Lower lobe of right lung (tissue), 2 donors: Measurements from ENCODE around the gene CDH22. TPM values are rescaled to one million over a fixed set of nuclear protein-coding genes. Genes with fewer than 3 reads are reported as not detected.

Experiments used
- ATAC-seq, 2 donors: fragments of 200-7000 bp; cut with Tn5 transposase; one replicate each; pipeline ENCODE4 v1.9.1; 2020 to 2022; ENCODE audit warnings: mild to moderate bottlenecking in 2 of 2, moderate library complexity in 2 of 2
- DNase-seq: peaks from one replicate; pipeline ENCODE4 v3.0.0-alpha.2; 2020
- H3K27ac ChIP-seq: fragments of 200-600 bp; one replicate; pipeline ENCODE4 v1.8.0; 2022
- H3K27me3 ChIP-seq: fragments of 200-600 bp; one replicate; pipeline ENCODE4 v1.8.0; 2022; ENCODE audit warnings: low read depth
- H3K36me3 ChIP-seq: fragments of 200-600 bp; one replicate; pipeline ENCODE4 v1.8.0; 2022; ENCODE audit warnings: mild to moderate bottlenecking
- H3K4me1 ChIP-seq: fragments of 200-600 bp; one replicate; pipeline ENCODE4 v1.8.0; 2022
- H3K4me3 ChIP-seq: fragments of 200-600 bp; one replicate; pipeline ENCODE4 v1.8.0; 2022; ENCODE audit warnings: mild to moderate bottlenecking
- H3K9me3 ChIP-seq: fragments of 200-600 bp; one replicate; pipeline ENCODE4 v1.8.0; 2022
- CTCF ChIP-seq: fragments of 200-600 bp; IDR thresholded peaks from one replicate; pipeline ENCODE4 v1.8.0; 2022; ENCODE audit warnings: antibody characterized with exemption, mild to moderate bottlenecking
- intact Hi-C: fragments of 100-400 bp; cut with DNase I; formaldehyde crosslinking; loops from one replicate; pipeline ENCODE4 v1.11.0; 2022
- total RNA-seq: library from RNA; stranded (reverse); fragmentation: NEBNext Ultra II Directional; extraction: Animal tissue kit (Norgen Biotek cat#: 25700); gene quantifications from one replicate; pipeline ENCODE4 v1.2.1, GENCODE V29; 2021
- donor health status: DM: no; HTN: yes; CAD: no; lungs with severe emphysema.

Gene CDH22
- total RNA-seq, 1 donor from 2014 or later, result 0.35 TPM

- no peaks in the 10 kb centered on the region for H3K36me3 ChIP-seq
- H3K4me1 ChIP-seq, result peaks cover 13% of the 10 kb centered on the region
- no peaks in the 10 kb centered on the region for H3K9me3 ChIP-seq
- peaks cover 54% of the 10 kb centered on the region for H3K27me3 ChIP-seq
- ATAC-seq, result no peak
- no peak overlapping the region for H3K27ac ChIP-seq
- TF ChIP-seq CTCF, result no peak
- no peak for DNase-seq
- intact Hi-C loops, result no loop called here
- no peak overlapping the region for H3K4me3 ChIP-seq
Observed at GRCh38 chr20:46207793-46208192, 100.5 kb downstream of the CDH22 start.

- ATAC-seq (no peak), DNase-seq (no peak)
- no peaks in the 10 kb centered on the region for H3K9me3 ChIP-seq
- no peak overlapping the region for H3K27ac ChIP-seq
- H3K4me3 ChIP-seq, result no peak overlapping the region
- TF ChIP-seq CTCF, result no peak
- H3K4me1 ChIP-seq, result peaks cover 13% of the 10 kb centered on the region
- peaks cover 53% of the 10 kb centered on the region for H3K27me3 ChIP-seq
- H3K36me3 ChIP-seq, result no peaks in the 10 kb centered on the region
- intact Hi-C loops, result no loop called here
Observed at GRCh38 chr20:46206992-46207549, 101.2 kb downstream of the CDH22 start.

DNA sequence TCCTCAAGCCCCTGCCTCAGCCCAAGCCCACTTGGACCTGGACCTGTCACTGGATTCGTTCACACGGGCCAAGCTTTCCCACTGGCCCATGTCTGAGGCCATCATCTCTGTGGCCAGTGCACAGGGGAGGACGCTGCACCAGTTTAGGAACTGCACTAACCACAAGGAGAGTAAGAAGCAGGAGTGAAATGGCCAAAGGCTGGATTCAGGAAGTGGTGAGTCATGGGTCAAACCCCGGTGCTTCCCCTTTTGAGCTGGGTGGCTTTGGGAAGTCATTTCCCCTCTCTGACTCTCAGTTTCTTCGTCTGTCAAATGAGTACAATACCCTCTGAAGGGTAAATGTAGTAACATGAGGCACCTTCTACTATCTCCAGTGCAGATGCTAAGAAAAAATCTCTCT lies 102.3 kb downstream of the CDH22 start:
- H3K9me3 ChIP-seq, result no peaks in the 10 kb centered on the region
- no peak overlapping the region for H3K27ac ChIP-seq
- no peak overlapping the region for H3K4me3 ChIP-seq
- peaks cover 13% of the 10 kb centered on the region for H3K4me1 ChIP-seq
- TF ChIP-seq CTCF, result no peak
- intact Hi-C loops, result no loop called here
- DNase-seq, result peak; percentile 72
- peak; percentile 87 to 89 for ATAC-seq
- H3K27me3 ChIP-seq, result peaks cover 53% of the 10 kb centered on the region
- no peaks in the 10 kb centered on the region for H3K36me3 ChIP-seq

DNA sequence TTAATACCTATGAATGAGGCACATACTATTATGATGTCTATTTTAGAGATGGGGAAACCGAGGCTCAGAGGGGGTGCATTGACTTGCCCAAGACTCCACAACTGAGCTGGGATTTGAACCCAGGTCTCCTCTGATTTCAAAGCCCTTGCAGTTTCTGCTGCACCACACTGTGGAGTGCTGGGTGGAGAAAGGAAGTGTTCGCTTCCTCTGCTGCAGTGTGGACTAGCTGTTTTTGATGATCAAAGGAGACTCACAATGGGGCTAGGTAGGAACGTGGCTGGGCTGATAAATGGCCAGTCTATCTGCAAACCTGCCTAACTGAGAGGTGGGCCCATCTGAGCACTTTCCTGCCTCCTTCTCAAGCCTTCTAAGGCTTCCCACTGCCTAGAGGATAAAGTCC lies 102.9 kb downstream of the CDH22 start:
- intact Hi-C loops, result no loop called here
- DNase-seq (no peak), ATAC-seq (peak in 1 of 2 donors; percentile 14)
- TF ChIP-seq CTCF, result no peak
- Histone ChIP-seq H3K9me3 (no peaks in the 10 kb centered on the region), H3K27me3 (peaks cover 53% of the 10 kb centered on the region), H3K4me3 (no peak overlapping the region), H3K36me3 (no peaks in the 10 kb centered on the region), H3K4me1 (peaks cover 13% of the 10 kb centered on the region), H3K27ac (no peak overlapping the region)

DNA sequence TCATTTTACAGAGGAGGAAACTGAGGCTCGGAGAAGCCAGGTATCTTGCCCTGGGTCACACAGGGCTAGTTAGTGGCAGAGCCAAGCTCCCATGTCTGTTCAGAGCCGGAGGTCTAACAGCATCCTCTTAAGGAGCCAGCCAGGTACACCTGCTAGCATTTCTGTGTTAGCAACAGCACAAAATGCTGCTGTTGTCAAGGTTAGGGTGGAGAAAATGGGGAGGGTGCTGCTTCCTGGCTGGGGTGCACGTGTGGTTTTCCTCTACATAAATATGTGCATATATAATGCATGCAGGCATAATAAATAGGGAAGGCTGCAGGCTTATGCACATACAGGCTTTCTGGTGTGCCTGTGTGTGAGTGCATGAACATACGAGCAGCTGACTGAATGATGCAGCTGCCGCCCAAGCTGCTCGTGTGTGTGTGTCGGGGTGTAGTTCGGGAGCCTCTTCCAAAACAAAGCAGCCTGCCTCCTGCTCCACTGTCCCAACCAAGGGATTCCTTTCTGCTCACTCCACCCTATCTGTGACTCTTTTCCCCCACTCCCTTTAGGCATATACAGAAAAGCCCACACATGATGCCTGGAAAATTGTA lies 103.6 kb downstream of the CDH22 start:
- Histone ChIP-seq H3K36me3 (no peaks in the 10 kb centered on the region), H3K27ac (no peak overlapping the region), H3K9me3 (no peaks in the 10 kb centered on the region), H3K27me3 (peaks cover 53% of the 10 kb centered on the region), H3K4me1 (peaks cover 13% of the 10 kb centered on the region), H3K4me3 (no peak overlapping the region)
- no peak for TF ChIP-seq CTCF
- ATAC-seq (no peak), DNase-seq (no peak)
- intact Hi-C loops, result no loop called here
